ENCODE results near the gene ODAD3.

DNA sequence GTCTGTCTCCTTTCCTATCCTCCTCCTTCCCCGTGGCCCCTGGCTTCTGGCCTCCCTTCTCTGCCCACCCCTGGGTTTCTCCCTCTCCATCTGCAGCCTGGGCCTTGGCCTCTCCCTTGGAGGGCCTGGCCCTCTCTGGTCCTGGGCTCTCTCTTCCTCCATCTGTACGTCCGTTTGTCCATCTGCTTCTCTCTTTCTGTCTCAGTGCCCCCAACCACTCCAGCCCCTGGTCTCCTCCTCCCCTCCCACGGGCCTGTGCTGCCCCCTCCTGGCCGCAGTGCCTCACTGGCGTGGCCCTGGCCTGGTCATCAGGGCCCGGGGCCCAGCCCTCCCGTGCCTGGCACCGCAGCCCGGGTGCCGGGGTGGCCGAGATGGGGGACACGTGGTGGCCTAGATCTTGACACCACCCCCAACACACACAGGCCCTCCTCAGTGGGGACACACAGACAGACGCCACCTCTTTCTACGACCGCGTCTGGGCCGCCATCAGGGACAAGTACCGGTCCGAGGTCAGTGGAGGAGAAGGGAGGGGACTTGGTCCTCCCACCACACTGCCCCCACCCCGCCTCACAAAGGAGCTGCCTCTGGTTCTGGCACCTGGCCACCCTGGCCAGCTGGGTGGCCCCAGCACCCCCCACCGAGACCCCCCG lies 11.9 kb upstream of the ODAD3 start:
- TF ChIP-seq, protein P1, sequence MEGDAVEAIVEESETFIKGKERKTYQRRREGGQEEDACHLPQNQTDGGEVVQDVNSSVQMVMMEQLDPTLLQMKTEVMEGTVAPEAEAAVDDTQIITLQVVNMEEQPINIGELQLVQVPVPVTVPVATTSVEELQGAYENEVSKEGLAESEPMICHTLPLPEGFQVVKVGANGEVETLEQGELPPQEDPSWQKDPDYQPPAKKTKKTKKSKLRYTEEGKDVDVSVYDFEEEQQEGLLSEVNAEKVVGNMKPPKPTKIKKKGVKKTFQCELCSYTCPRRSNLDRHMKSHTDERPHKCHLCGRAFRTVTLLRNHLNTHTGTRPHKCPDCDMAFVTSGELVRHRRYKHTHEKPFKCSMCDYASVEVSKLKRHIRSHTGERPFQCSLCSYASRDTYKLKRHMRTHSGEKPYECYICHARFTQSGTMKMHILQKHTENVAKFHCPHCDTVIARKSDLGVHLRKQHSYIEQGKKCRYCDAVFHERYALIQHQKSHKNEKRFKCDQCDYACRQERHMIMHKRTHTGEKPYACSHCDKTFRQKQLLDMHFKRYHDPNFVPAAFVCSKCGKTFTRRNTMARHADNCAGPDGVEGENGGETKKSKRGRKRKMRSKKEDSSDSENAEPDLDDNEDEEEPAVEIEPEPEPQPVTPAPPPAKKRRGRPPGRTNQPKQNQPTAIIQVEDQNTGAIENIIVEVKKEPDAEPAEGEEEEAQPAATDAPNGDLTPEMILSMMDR (IDR thresholded peaks at IDR 0.05), result peak; percentile 31 to 75 (median 46)
- TF ChIP-seq POLR2A (IDR thresholded peaks at IDR 0.05) (no peak), EP300 (IDR thresholded peaks at IDR 0.05) (no peak)
